Measurements from ENCODE around the gene FAM118A.

DNA sequence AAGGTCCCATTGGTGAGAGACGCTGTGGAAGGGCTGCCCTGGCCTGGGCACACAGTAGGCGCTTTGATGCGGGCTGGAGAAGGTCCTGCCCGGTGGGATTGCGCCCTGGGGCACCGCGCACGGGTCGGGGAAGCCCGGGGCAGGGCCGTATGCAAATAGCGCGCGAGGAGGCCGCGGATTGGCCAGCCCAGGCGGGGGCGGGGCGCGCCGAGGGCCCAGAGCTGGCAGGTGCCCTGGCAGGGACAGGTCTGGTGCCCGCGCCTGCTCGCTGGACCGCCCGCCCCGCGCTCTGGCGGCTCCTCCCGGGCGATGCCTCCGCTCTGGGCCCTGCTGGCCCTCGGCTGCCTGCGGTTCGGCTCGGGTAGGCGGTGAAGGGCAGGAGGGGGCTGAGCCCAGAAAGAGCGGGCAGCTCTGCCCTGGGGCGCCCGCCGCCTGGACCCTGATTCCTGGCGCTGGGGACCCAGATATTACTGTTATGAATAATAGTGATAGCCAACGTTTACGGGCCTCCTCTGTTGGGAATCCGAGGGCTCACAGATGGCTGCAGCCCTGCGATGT lies 24.9 kb upstream of the FAM118A start, which contains the start of gene UPK3A:
- TF ChIP-seq, protein P1, sequence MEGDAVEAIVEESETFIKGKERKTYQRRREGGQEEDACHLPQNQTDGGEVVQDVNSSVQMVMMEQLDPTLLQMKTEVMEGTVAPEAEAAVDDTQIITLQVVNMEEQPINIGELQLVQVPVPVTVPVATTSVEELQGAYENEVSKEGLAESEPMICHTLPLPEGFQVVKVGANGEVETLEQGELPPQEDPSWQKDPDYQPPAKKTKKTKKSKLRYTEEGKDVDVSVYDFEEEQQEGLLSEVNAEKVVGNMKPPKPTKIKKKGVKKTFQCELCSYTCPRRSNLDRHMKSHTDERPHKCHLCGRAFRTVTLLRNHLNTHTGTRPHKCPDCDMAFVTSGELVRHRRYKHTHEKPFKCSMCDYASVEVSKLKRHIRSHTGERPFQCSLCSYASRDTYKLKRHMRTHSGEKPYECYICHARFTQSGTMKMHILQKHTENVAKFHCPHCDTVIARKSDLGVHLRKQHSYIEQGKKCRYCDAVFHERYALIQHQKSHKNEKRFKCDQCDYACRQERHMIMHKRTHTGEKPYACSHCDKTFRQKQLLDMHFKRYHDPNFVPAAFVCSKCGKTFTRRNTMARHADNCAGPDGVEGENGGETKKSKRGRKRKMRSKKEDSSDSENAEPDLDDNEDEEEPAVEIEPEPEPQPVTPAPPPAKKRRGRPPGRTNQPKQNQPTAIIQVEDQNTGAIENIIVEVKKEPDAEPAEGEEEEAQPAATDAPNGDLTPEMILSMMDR (conservative IDR thresholded peaks at IDR 0.05; ENCODE audit: low read depth, low read length): no peak
- TF ChIP-seq EZH2 (IDR thresholded peaks at IDR 0.05; ENCODE audit: low read length, unreplicated experiment): no peak
